B cell (primary cell): ENCODE data around the gene ATP8A2.

ENCODE experiments used
- EZH2 ChIP-seq: IDR thresholded peaks from 2 replicates; pipeline ENCODE4 v1.6.1; 2012; ENCODE audit warnings: borderline replicate concordance, low read depth, mild to moderate bottlenecking, moderate library complexity, low read length; ENCODE audit not compliant: insufficient read depth, poor library complexity, severe bottlenecking
- TF ChIP-seq, protein P1 (sequence below): fragments of 200-600 bp; IDR thresholded peaks from one replicate; pipeline ENCODE4 v1.8.0; 2022; ENCODE audit warnings: antibody characterized with exemption, mild to moderate bottlenecking

DNA sequence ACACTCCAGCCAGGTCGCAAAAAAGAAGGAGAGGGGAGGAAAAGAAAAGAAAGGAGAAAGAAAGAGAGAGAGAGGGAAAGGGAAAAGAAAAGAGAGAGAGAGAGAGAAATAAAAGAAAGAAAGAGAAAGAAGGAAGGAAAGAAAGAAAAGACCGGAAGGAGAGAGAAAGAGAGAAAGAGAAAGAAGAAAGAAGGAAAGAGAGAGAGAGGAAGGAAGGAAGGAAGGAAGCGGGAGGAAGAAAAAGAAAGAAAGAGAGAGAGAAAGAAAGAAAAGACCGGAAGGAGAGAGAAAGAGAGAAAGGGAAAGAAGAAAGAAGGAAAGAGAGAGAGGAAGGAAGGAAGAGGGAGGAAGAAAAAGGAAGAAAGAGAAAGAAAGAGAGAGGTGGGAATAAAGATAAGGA, 359.3 kb downstream of the ATP8A2 start:
- TF ChIP-seq, protein P1, sequence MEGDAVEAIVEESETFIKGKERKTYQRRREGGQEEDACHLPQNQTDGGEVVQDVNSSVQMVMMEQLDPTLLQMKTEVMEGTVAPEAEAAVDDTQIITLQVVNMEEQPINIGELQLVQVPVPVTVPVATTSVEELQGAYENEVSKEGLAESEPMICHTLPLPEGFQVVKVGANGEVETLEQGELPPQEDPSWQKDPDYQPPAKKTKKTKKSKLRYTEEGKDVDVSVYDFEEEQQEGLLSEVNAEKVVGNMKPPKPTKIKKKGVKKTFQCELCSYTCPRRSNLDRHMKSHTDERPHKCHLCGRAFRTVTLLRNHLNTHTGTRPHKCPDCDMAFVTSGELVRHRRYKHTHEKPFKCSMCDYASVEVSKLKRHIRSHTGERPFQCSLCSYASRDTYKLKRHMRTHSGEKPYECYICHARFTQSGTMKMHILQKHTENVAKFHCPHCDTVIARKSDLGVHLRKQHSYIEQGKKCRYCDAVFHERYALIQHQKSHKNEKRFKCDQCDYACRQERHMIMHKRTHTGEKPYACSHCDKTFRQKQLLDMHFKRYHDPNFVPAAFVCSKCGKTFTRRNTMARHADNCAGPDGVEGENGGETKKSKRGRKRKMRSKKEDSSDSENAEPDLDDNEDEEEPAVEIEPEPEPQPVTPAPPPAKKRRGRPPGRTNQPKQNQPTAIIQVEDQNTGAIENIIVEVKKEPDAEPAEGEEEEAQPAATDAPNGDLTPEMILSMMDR: no peak
- TF ChIP-seq EZH2: no peak
